HCT116 (cell line): ENCODE results near the gene UVRAG. TPM values are rescaled to one million over a fixed set of nuclear protein-coding genes. Genes with fewer than 3 reads are reported as not detected.

Experiments
- ATAC-seq: fragments of 200-7000 bp; cut with Tn5 transposase; 2 replicates; pipeline ENCODE4 v1.9.1; 2020; ENCODE audit warnings: mild to moderate bottlenecking, moderate library complexity
- BruUV-seq: library from RNA; stranded (reverse); fragments of 400-500 nt; replicated peaks from 2 replicates; lab custom pipeline; 2021; lab: Mats Ljungman, UMichigan
- CTCF ChIA-PET: fragments of 300-600 bp; sonication (Branson Sonifier 250); formaldehyde crosslinking; loops from one replicate; lab custom pipeline; 2021; ENCODE audit warnings: antibody characterized with exemption; lab: Charles Lee
- POLR2A ChIA-PET: fragments of 300-600, 350-600 bp; sonication (Branson Sonifier 250); formaldehyde crosslinking; loops from one replicate; lab custom pipeline; 2021; ENCODE audit warnings: antibody characterized with exemption; lab: Charles Lee
- RAD21 ChIA-PET, 2 experiments: fragments of 300-600 bp; sonication (Branson Sonifier 250); formaldehyde crosslinking; loops; one replicate each; lab custom pipeline; 2023; ENCODE audit warnings: low total read pairs in 2 of 2; ENCODE audit not compliant: uncharacterized antibody in 2 of 2, unreplicated experiment in 2 of 2, low non-redundant PET in 1 of 2; lab: Charles Lee
- DNase-seq: peaks from one replicate; pipeline ENCODE4 v3.0.0-alpha.2; 2010; ENCODE audit warnings: low read depth, low spot score
- H2AFZ ChIP-seq: fragments of 200-600 bp; shearing (Covaris generic), sonication (generic); 2 replicates; pipeline ENCODE4 v1.6.1; 2017; ENCODE audit warnings: low read depth, mixed run types, mixed read lengths, antibody characterized with exemption, low read length; ENCODE audit not compliant: poor library complexity, severe bottlenecking
- H3K27ac ChIP-seq: 2 replicates; pipeline ENCODE4 v1.5.1; 2012; ENCODE audit warnings: low read depth, low read length
- H3K27me3 ChIP-seq: fragments of 200-600 bp; sonication (generic); 2 replicates; pipeline ENCODE4 v1.6.1; 2016; ENCODE audit warnings: mixed run types, low read length, mixed read lengths; ENCODE audit not compliant: insufficient read depth
- H3K36me3 ChIP-seq, 2 experiments: fragments of 200-500 bp in 1 of 2; fragments of 200-600 bp in 1 of 2; sonication (Bioruptor generic) in 1 of 2; sonication (generic) in 1 of 2; 2 replicates each; pipeline versions ENCODE4 v1.5.1 to v1.6.1; 2014 to 2016; ENCODE audit warnings: low read length in 2 of 2, inconsistent platforms in 1 of 2, mixed read lengths in 1 of 2, mixed run types in 1 of 2; ENCODE audit not compliant: insufficient read depth in 2 of 2, control insufficient read depth in 1 of 2
- H3K4me1 ChIP-seq, 2 experiments: fragments of 200-600 bp in 1 of 2; sonication (generic) in 1 of 2; 2 replicates each; pipeline versions ENCODE4 v1.5.1 to v1.6.1; 2012 to 2017; ENCODE audit warnings: low read length in 2 of 2, inconsistent platforms in 1 of 2, mild to moderate bottlenecking in 1 of 2, mixed read lengths in 1 of 2, mixed run types in 1 of 2, moderate library complexity in 1 of 2; ENCODE audit not compliant: insufficient read depth in 2 of 2, control insufficient read depth in 1 of 2
- H3K4me2 ChIP-seq: fragments of 200-600 bp; sonication (generic); 2 replicates; pipeline ENCODE4 v1.6.1; 2017; ENCODE audit warnings: mixed run types, low read length, mixed read lengths
- H3K4me3 ChIP-seq, 2 experiments: fragments of 200-600 bp in 1 of 2; sonication (generic) in 1 of 2; replicated peaks in 1 of 2; 2 replicates each; pipeline ENCODE4 v1.5.1; 2011 to 2016; ENCODE audit warnings: low read length in 2 of 2, control low read depth in 1 of 2, low read depth in 1 of 2, mild to moderate bottlenecking in 1 of 2, mixed read lengths in 1 of 2, mixed run types in 1 of 2
- H3K79me2 ChIP-seq: fragments of 200-600 bp; sonication (generic); 2 replicates; pipeline ENCODE4 v1.6.1; 2017; ENCODE audit warnings: mild to moderate bottlenecking, mixed run types, low read length, moderate library complexity, mixed read lengths; ENCODE audit not compliant: insufficient read depth
- H3K9ac ChIP-seq: fragments of 200-600 bp; sonication (generic); 2 replicates; pipeline ENCODE4 v1.6.1; 2016; ENCODE audit warnings: low read length, mixed read lengths
- H3K9me2 ChIP-seq: fragments of 200-600 bp; sonication (generic), shearing (Covaris generic); 2 replicates; pipeline ENCODE4 v1.6.1; 2017; ENCODE audit warnings: mixed run types, mild to moderate bottlenecking, moderate library complexity; ENCODE audit not compliant: insufficient read depth
- H3K9me3 ChIP-seq, 2 experiments: fragments of 200-500 bp in 1 of 2; fragments of 200-600 bp in 1 of 2; sonication (Bioruptor generic) in 1 of 2; sonication (generic) in 1 of 2; 2 replicates each; pipeline ENCODE4 v1.6.1; 2014 to 2017; ENCODE audit warnings: low read length in 2 of 2, mixed read lengths in 2 of 2, inconsistent platforms in 1 of 2, low read depth in 1 of 2, mild to moderate bottlenecking in 1 of 2, mixed run types in 1 of 2, moderate library complexity in 1 of 2; ENCODE audit not compliant: control insufficient read depth in 1 of 2, insufficient read depth in 1 of 2
- H4K20me1 ChIP-seq: fragments of 200-600 bp; sonication (generic), shearing (Covaris generic); 2 replicates; pipeline ENCODE4 v1.6.1; 2017; ENCODE audit warnings: mixed run types, mild to moderate bottlenecking, moderate library complexity; ENCODE audit not compliant: insufficient read depth
- CBX3 ChIP-seq: IDR thresholded peaks from 2 replicates; pipeline ENCODE4 v1.6.1; 2012; ENCODE audit warnings: low read depth
- EGR1 ChIP-seq: IDR thresholded peaks from 2 replicates; pipeline ENCODE4 v1.6.1; 2012; ENCODE audit warnings: low read depth
- EZH2phosphoT487 ChIP-seq: fragments of 200-600 bp; IDR thresholded peaks from 2 replicates; pipeline ENCODE4 v1.6.1; 2018; ENCODE audit warnings: antibody characterized with exemption, borderline replicate concordance
- JUND ChIP-seq: IDR thresholded peaks from 2 replicates; pipeline ENCODE4 v1.6.1; 2012
- POLR2A ChIP-seq: IDR thresholded peaks from 2 replicates; pipeline ENCODE4 v1.7.0; 2011; ENCODE audit warnings: borderline replicate concordance; ENCODE audit not compliant: insufficient read depth, insufficient read length; ENCODE audit errors: extremely low read depth
- POLR2AphosphoS5 ChIP-seq: IDR thresholded peaks from 2 replicates; pipeline ENCODE4 v1.6.1; 2011; ENCODE audit warnings: mild to moderate bottlenecking, low read depth, low read length, moderate library complexity
- RAD21 ChIP-seq: IDR thresholded peaks from 2 replicates; pipeline ENCODE4 v1.6.1; 2012; ENCODE audit warnings: low read depth, mild to moderate bottlenecking
- SIN3A ChIP-seq: IDR thresholded peaks from 2 replicates; pipeline ENCODE4 v1.6.1; 2012; ENCODE audit warnings: low read depth
- SP1 ChIP-seq: IDR thresholded peaks from 2 replicates; pipeline ENCODE4 v1.6.1; 2012; ENCODE audit warnings: low read depth
- SRF ChIP-seq: IDR thresholded peaks from 2 replicates; pipeline ENCODE4 v1.6.1; 2012; ENCODE audit warnings: low read depth
- TCF7L2 ChIP-seq: IDR thresholded peaks from 2 replicates; pipeline ENCODE4 v1.7.0; 2011; ENCODE audit warnings: borderline replicate concordance, inconsistent platforms; ENCODE audit not compliant: insufficient read depth, insufficient read length; ENCODE audit errors: extremely low read depth
- YY1 ChIP-seq: IDR thresholded peaks from 2 replicates; pipeline ENCODE4 v1.6.1; 2011; ENCODE audit warnings: low read length, low read depth, moderate library complexity, mild to moderate bottlenecking; ENCODE audit not compliant: insufficient replicate concordance; ENCODE audit errors: extremely low read depth
- ZFX ChIP-seq: fragments of 450-650 bp; IDR thresholded peaks from 2 replicates; pipeline ENCODE4 v1.6.1; 2017
- intact Hi-C: fragments of 100-400 bp; cut with micrococcal nuclease; formaldehyde crosslinking; loops from 2 replicates; pipeline ENCODE4 v1.10.0; 2022
- total RNA-seq: library from RNA; stranded (reverse); gene quantifications from one replicate; pipeline ENCODE4 v1.2.1, GENCODE V29; 2021; ENCODE audit not compliant: unreplicated experiment
- TF ChIP-seq, protein P1 (sequence below): IDR thresholded peaks from 2 replicates; pipeline ENCODE4 v1.6.1; 2011; ENCODE audit warnings: mild to moderate bottlenecking, low read length, moderate library complexity; ENCODE audit not compliant: insufficient replicate concordance; ENCODE audit errors: extremely low read depth
- TF ChIP-seq, protein P2 (sequence below): IDR thresholded peaks from 2 replicates; pipeline ENCODE4 v1.6.1; 2012
- TF ChIP-seq, protein P3 (sequence below): IDR thresholded peaks from 2 replicates; pipeline ENCODE4 v1.6.1; 2012; ENCODE audit warnings: low read depth

The UVRAG gene
- total RNA-seq, 1 experiment from 2014 or later, result 12.3 TPM

DNA sequence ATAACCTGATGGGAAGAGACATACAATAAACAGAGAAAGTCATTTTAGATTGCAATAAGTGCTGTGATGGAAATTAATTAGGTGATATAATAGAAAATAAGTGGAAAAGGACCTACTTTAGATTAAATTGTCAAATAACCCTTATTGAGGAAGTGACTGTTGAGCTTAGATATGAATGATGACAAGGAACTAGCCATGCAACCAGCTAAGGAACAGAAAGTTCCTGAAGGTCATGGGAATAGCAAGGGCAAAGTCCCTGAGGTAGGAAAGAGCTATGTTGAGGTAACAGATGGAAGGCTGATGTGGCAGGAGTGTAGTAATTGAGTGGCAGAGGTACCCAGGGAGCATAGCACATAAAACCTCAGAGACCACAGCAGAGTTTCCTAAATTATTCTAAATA is 256.1 kb downstream of the UVRAG start:
- Histone ChIP-seq H3K27ac (no peak overlapping the region), H3K4me1 (no peaks in the 10 kb centered on the region), H3K9me3 (no peaks in the 10 kb centered on the region), H3K9me2 (no peaks in the 10 kb centered on the region), H4K20me1 (no peaks in the 10 kb centered on the region), H2AFZ (no peak overlapping the region), H3K4me3 (no peak overlapping the region), H3K9ac (no peak overlapping the region), H3K27me3 (no peaks in the 10 kb centered on the region), H3K4me2 (no peak overlapping the region), H3K36me3 (no peaks in the 10 kb centered on the region), H3K79me2 (no peaks in the 10 kb centered on the region)
- ATAC-seq, result no peak
- ChIA-PET CTCF (no interaction called here), RAD21 (no interaction called here), POLR2A (no interaction called here)
- BruUV-seq, result no TSS peak
- DNase-seq, result no peak
- intact Hi-C loops, result no loop called here
- TF ChIP-seq CBX3 (no peak), POLR2A (no peak), TCF7L2 (no peak), RAD21 (no peak), JUND (no peak), EZH2phosphoT487 (no peak), POLR2AphosphoS5 (no peak), YY1 (no peak), SRF (no peak), SP1 (no peak), SIN3A (no peak), ZFX (no peak), EGR1 (no peak)
- TF ChIP-seq, protein P1, sequence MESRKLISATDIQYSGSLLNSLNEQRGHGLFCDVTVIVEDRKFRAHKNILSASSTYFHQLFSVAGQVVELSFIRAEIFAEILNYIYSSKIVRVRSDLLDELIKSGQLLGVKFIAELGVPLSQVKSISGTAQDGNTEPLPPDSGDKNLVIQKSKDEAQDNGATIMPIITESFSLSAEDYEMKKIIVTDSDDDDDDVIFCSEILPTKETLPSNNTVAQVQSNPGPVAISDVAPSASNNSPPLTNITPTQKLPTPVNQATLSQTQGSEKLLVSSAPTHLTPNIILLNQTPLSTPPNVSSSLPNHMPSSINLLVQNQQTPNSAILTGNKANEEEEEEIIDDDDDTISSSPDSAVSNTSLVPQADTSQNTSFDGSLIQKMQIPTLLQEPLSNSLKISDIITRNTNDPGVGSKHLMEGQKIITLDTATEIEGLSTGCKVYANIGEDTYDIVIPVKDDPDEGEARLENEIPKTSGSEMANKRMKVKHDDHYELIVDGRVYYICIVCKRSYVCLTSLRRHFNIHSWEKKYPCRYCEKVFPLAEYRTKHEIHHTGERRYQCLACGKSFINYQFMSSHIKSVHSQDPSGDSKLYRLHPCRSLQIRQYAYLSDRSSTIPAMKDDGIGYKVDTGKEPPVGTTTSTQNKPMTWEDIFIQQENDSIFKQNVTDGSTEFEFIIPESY, result no peak
- TF ChIP-seq, protein P2, sequence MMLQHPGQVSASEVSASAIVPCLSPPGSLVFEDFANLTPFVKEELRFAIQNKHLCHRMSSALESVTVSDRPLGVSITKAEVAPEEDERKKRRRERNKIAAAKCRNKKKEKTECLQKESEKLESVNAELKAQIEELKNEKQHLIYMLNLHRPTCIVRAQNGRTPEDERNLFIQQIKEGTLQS, result no peak
- TF ChIP-seq, protein P3, sequence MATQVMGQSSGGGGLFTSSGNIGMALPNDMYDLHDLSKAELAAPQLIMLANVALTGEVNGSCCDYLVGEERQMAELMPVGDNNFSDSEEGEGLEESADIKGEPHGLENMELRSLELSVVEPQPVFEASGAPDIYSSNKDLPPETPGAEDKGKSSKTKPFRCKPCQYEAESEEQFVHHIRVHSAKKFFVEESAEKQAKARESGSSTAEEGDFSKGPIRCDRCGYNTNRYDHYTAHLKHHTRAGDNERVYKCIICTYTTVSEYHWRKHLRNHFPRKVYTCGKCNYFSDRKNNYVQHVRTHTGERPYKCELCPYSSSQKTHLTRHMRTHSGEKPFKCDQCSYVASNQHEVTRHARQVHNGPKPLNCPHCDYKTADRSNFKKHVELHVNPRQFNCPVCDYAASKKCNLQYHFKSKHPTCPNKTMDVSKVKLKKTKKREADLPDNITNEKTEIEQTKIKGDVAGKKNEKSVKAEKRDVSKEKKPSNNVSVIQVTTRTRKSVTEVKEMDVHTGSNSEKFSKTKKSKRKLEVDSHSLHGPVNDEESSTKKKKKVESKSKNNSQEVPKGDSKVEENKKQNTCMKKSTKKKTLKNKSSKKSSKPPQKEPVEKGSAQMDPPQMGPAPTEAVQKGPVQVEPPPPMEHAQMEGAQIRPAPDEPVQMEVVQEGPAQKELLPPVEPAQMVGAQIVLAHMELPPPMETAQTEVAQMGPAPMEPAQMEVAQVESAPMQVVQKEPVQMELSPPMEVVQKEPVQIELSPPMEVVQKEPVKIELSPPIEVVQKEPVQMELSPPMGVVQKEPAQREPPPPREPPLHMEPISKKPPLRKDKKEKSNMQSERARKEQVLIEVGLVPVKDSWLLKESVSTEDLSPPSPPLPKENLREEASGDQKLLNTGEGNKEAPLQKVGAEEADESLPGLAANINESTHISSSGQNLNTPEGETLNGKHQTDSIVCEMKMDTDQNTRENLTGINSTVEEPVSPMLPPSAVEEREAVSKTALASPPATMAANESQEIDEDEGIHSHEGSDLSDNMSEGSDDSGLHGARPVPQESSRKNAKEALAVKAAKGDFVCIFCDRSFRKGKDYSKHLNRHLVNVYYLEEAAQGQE, result no peak
